Raji (cell line): ENCODE results near the gene TPRX1.

ENCODE experiments used
- POLR2A ChIP-seq: IDR thresholded peaks from 2 replicates; pipeline ENCODE4 v1.6.1; 2011; ENCODE audit warnings: low read depth, low read length, control low read depth; ENCODE audit not compliant: insufficient read depth

The TPRX1 gene

GRCh38 chr19:47805313-47805712 lies 962 bp upstream of the TPRX1 start:
- no peak for TF ChIP-seq POLR2A

DNA sequence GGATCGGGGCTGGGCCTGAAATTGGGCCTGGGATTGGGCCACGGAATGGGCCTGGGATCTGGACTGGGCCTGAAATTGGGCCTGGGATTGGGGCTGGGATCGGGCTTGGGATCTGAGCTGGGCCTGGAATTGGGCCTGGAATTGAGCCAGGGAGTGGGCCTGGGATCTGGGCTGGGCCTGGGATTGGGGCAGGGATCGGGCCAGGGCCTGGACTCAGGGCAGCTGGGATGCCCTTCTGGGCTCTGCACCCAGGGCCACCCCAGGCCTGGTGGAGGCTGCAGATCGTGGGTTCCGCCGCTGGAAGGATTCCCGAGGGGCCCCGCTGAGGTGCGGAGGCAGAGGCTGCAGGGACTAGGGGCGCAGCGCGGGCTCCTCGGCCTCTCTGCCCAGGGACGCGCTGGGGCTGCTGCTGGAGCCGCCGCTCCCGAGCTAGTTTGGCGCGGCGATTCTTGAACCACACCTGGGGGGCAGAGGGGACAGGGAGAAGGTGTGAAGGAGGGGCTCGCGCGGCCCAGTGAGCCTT lies 1.8 kb downstream of the TPRX1 start:
- no peak for TF ChIP-seq POLR2A

GRCh38 chr19:47801270-47801669 lies 3.1 kb downstream of the TPRX1 start:
- no peak for TF ChIP-seq POLR2A

DNA sequence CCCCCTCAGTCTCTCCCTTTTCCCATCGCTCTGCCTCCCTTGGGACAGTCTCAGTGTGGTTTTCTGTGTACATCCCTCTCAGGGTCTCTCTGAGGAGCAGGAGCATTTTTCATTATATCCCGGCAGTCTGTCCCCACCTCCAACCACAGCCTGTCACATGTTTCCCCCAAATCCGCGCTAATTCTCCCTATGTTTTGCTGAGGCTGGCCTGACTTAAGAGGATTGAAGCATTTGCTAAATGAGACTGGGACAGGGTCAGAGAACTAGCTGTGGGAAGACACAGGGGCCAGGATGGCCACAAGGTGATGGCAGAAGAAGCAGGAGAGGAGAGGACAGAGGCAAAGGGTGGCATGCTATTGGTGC lies 5.5 kb downstream of the TPRX1 start:
- TF ChIP-seq POLR2A, result no peak

GRCh38 chr19:47797996-47798903 lies 6.1 kb downstream of the TPRX1 start:
- TF ChIP-seq POLR2A, result no peak

DNA sequence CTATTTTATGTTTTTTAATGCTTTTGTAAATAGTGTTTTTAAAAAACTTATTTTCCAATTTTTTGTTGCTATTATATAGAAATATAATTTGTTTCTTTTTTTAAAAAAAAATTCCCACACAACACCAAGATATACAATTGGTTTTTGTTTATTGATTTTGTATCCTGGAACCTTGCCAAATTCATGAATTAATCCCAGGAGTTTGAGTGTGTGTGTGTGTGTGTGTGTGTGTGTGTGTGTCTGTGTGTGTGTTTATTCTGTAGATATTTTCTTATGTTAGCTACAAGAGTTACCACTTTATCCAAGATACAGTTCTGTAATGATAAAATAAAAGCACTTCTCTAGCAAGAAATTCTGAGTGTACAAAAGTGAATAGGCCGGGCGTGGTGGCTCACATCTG lies 7.6 kb downstream of the TPRX1 start:
- TF ChIP-seq POLR2A, result no peak

- no peak for TF ChIP-seq POLR2A
These were observed 9.8 kb downstream of the TPRX1 start for GRCh38 chr19:47794526-47794925.

DNA sequence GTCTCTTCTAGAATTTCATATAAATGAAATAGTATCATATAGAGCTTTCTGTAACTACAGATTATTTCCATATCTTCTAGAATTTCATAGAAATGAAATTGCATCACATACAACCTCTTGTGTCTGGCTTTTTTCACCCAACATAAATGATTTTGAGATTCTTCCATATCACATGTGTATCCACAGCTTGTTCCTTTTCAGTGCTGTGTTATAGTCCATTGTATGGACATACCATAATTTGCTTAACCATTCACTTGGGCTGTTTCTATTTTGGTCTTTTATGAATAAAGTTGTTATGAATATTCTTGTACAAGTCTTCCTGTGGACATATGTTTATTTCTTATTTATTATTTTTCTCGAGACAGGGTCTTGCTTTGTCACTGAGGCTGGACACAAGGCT lies 11.7 kb downstream of the TPRX1 start:
- TF ChIP-seq POLR2A, result no peak

DNA sequence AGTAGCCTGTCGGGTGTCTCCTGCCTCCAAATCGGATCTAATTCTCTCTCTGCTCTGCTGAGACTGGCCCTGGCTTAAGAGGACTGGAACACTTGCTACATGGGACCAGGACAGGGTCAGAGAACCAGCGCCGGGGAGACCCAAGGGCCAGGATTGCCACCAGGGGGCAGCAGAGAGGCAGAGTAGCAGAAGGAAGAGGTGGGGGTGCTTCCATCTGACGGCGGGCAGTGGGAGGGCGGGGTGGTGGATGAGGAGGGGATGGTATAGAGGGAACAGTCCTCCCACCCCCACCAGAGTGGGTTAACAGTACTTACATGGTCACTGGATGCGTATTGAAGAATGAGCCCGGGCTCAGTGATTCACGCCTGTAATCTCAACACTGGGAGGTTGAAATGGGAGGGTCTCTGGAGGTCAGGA lies 13.9 kb downstream of the TPRX1 start:
- TF ChIP-seq POLR2A, result no peak

DNA sequence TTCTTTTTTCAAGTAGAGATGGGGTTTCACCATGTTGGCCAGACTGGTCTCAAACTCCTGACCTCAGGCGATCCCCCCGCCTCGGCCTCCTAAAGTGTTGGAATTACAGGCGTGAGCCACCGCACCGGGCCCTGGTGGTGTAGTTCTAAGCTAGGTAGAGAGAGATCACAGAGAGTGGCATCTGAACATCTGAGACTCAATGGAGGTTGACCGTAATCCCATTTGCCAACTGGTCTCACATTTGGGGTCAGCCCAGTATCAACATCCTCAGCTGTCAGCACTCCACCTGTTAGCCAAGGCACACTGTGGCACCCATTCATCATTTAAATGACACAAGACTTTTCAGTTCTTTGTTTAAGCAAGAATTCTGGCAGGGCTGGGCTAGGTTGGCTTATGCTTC lies 17.8 kb downstream of the TPRX1 start:
- no peak for TF ChIP-seq POLR2A

GRCh38 chr19:47781590-47782262 lies 22.6 kb downstream of the TPRX1 start:
- TF ChIP-seq POLR2A, result no peak

- no peak for TF ChIP-seq POLR2A
These were observed 24.2 kb downstream of the TPRX1 start for GRCh38 chr19:47780215-47780551.

- TF ChIP-seq POLR2A, result no peak
These were observed 24.7 kb downstream of the TPRX1 start for GRCh38 chr19:47779524-47780214.

DNA sequence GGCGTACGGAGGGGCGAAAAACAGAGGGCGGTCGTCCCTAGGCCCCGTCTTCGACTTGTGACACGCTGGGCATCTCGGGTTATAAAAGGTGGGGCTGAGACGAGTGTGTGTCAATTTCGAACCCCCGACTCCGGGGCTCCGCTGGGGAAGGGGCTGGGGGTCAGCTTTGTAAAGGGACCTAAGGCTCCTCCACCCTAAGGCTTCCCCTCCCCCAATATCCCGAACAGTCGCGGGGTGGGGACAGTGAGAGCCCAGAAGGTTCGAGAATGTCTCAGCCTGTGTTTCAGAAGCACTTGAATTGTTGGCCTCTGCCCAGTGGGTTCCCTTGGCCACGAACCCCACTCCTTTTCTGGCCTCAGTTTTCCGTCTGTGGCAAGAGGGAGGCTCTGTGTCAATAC lies 25.4 kb downstream of the TPRX1 start:
- no peak for TF ChIP-seq POLR2A

DNA sequence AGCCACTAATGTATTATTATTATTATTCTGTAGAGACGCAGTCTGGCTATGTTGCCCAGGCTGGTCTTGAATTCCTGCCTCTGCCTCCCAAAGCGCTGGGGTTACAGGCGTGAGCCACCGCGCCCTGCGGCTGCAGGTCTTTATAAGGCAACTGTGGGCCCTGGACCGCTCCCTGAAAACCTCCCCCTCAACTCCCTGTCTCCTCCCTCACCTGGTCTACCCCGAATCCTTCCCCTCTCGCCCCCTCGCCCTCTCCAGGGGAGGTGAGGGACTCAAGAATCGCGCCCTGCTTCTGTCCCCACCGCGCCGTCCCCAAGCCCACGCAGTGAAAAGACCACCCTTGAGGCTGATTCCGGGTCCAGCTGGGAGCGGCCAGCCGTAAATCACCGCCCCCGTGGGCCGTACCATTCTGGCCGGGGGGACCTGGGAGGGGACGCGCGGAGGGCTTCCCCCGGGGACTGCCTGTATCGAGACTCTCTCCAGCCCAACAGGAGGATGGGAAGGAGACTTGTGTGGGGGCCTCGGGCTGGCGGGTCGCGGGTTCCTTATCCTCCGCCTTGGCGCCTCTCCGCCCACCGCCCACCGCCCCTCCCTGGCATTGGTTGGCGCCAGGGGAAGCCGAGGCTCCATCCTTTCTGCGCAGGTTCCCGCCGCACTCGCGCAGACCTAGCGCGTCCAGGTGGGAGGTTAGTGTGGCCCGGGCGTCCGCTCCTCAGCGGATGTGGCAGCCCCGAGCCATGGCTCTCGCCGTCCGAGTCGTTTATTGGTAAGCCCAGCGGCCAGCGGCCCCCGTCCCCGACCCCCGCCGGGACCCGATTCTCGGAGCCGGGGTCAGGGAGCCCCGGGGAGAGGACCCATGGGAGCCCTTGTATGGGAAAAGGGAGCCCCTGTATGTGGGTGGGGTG lies 26.1 kb downstream of the TPRX1 start, which contains the start of gene SELENOW:
SELENOW (plus strand) TSS at position 655 of the 905 bp plus-strand sequence; CDS start at position 738, 83 bp downstream.
- TF ChIP-seq POLR2A, result peak; percentile 80

GRCh38 chr19:47776568-47776967 lies 27.8 kb downstream of the TPRX1 start:
- no peak for TF ChIP-seq POLR2A
